Urothelium cell line (cell line): ENCODE results near the gene FAM107A.

ENCODE experiments used
- DNase-seq: peaks from one replicate; pipeline ENCODE4 v3.0.0; 2011; ENCODE audit warnings: low spot score, mixed read lengths
- FAIRE-seq: peaks from 2 replicates; lab custom pipeline; 2011; peaks lifted over from hg19 to GRCh38; lab: Jason Lieb, UNC

The FAM107A gene

DNA sequence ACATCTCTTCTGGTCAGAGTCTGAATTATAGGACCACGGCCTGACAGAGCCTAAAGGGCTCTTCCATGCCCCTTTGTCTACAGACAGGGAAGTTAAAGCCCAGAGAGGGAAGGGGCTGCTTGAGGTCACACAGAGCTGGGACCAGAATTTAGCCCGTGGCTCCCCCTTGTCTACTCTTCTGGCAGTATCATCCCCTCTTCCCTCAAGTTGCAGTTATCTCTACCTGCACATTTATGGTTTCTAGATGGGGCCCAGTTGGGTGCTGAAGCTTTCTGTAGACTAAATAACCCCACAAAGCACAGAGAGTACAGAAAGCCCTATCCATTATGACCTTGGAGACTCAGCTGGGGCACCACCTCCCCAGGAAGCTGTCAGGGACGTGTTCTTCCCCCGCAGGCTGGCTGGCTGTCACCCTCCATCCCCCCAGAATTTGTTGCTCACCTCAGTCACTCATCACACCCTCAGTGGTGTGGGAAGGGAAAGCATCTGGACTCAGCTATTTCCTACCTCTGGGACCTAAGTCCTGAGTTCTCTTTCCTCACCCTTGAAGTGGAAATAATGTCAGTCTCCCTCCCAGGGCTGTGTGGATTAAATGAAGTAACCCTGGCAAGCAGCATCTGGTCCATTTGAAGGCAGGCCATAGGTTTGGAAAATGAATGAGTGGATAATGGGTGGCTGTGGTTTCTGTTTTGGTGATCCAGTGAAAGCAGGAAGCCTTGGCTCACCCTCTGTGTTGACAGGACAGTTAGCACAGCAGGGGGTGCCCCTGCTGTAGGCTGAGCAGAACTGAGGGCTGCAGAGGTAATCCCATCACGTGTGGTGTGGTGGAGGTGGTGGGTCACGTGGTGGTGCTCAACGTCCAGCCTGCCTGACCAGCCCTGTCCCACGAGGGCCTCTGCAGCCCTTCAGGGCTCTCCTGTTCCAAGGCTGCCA is 56.5 kb downstream of the FAM107A start:
- DNase-seq (no peak), FAIRE-seq (no peak)

DNA sequence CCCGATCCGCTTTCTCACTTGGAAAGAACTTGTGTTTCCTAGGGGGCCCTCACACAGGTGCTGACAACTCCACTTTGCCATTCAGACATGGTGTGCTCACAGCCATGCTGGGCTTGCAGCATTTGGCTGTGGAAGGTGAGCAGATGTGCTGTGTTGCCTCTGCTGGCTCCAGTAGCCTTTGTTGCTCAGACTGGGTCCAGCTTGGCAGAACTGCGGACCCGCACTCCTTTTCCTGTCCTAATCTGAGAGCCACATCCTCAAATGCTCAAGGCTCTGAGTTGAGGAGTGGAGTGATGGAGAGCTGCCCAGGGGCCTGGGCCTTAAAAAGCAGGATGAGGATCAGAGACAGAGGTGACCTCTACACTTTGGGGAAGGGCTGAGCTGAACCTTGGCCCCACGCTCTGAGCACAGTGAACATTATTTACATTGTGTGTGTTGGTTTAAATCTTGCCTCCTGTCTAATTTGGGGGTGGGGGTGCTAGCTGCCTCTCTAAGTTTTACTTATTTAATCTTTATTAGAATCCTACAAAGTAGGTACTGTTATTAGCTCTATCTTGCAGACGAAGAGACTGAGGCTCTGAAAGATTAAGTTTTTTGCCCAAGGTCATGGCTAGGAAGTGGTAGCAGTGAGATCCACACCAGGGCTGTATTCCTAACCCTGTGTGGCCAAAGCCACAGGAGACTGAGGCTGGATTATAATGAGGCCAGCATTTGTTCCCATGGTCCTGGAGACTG is 57.4 kb downstream of the FAM107A start:
- FAIRE-seq, result no peak
- DNase-seq, result no peak

GRCh38 chr3:58518291-58518789 is 58.9 kb downstream of the FAM107A start:
- DNase-seq (no peak), FAIRE-seq (no peak)

DNA sequence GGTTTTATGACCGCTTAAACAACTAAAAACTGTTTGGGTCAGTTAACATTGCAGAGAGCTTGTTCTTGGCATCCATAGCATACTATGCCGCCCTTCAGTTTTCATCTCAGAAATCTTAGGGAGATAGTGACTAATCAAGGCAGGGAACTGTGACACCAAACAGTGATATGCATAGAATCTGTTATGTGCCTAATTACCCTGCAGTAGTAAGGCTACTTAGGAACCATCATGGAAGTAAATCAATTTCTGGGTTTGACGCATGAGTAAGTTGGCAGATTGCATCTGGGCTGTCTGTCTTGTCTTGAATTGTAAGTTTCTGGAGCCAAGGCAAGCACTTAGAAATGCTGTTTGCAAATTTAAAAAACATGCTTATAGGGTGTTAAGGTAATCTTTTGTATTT is 62.8 kb downstream of the FAM107A start:
- FAIRE-seq (no peak), DNase-seq (no peak)
